Measurements from ENCODE around the gene EYA2.

DNA sequence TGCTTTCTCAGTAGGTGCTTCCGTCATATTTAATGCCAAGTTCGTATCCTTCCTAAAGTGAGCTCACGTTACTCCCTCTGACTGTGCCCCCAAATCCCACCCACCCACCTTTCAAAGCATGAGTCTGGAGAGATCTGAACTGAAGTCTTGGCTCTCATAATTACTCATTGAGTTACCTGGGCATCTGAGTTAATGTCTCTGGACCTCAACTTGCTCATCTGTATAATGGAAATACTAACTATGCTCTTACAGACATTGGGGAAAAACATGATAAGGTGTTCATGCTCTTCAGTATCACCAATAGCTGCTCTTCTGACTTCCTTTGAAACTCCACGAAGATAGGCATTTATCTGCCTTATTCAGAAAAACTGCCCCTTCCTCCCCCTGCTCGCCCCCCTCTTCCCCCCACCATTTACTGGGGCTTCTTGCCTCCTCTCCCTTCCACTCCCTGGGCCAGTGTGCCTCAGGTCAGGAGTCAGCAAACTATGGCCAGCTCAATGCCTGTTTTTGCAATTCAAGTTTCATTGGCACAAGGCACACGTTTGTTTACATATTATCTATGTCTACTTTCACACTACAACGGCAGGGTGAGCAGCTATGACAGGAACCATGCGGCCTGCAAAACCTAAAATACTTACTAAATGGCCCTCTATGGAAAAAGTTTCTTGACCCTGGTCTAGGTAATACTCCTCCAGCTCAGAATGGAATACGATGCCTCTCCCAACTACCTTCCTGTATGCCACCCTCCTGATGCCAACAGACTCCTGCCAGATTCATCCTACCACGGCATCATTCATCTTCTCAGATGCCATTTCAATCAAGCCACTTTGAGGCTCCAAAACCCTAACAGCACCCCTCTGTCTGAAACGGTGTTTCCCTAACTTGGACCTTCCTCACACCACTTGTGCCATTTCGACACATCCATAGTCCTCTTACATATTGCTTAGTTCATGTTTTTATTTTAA is 323.1 kb downstream of the EYA2 start:
- TF ChIP-seq, protein P1, sequence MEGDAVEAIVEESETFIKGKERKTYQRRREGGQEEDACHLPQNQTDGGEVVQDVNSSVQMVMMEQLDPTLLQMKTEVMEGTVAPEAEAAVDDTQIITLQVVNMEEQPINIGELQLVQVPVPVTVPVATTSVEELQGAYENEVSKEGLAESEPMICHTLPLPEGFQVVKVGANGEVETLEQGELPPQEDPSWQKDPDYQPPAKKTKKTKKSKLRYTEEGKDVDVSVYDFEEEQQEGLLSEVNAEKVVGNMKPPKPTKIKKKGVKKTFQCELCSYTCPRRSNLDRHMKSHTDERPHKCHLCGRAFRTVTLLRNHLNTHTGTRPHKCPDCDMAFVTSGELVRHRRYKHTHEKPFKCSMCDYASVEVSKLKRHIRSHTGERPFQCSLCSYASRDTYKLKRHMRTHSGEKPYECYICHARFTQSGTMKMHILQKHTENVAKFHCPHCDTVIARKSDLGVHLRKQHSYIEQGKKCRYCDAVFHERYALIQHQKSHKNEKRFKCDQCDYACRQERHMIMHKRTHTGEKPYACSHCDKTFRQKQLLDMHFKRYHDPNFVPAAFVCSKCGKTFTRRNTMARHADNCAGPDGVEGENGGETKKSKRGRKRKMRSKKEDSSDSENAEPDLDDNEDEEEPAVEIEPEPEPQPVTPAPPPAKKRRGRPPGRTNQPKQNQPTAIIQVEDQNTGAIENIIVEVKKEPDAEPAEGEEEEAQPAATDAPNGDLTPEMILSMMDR (IDR thresholded peaks at IDR 0.05) = no peak
- TF ChIP-seq EZH2 (IDR thresholded peaks at IDR 0.05; ENCODE audit: borderline replicate concordance, insufficient read depth, low read depth, low read length, poor library complexity, severe bottlenecking) = no peak

Data from B cell (primary cell).